GM23248 (cell line): ENCODE results near the gene OLIG1.

ENCODE experiments used
- EZH2 ChIP-seq: fragments of 200-600 bp; sonication (generic); IDR thresholded peaks from 2 replicates; pipeline ENCODE4 v1.6.1; 2018; ENCODE audit warnings: antibody characterized with exemption, mild to moderate bottlenecking; ENCODE audit not compliant: insufficient read depth, poor library complexity, severe bottlenecking
- EZH2phosphoT487 ChIP-seq: fragments of 200-600 bp; sonication (generic); IDR thresholded peaks from 2 replicates; pipeline ENCODE4 v1.6.1; 2018; ENCODE audit warnings: antibody characterized with exemption, moderate library complexity, mild to moderate bottlenecking, low read depth; ENCODE audit not compliant: insufficient read depth

- TF ChIP-seq EZH2phosphoT487 (no peak), EZH2 (no peak)
These were observed 6.5 kb upstream of the OLIG1 start for GRCh38 chr21:33063375-33063883.
